ENCODE results near the gene MAN2B2.

DNA sequence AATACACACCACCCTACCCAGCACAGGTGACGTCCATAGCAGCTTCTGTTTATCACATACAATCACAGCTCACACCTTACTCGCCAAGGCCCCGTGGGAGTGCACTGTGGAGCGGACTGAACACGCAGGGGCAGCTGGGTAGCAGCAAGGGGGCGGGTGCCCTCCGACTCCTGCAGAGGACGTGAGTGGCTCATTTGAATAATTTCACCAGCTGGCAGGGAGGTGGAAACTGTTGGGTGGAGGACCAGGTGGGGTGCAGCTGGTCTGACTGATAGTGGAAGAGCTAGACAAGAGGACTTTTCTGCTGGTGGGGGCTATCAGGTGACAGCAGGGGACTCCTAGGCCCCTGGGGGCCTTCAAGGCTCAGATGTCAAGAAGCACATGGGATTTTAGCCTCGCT is 16.3 kb downstream of the MAN2B2 start:
- TF ChIP-seq CTCF (IDR thresholded peaks at IDR 0.05; ENCODE audit: insufficient read depth, low read depth, low read length) (no peak), EZH2 (IDR thresholded peaks at IDR 0.05; ENCODE audit: insufficient read depth, low read length) (no peak)

Measured in astrocyte (in vitro differentiated cells and primary cell).